Endothelial cell of umbilical vein (primary cell): Measurements from ENCODE around the gene PPFIBP2. TPM values are rescaled to one million over a fixed set of nuclear protein-coding genes. Genes with fewer than 3 reads are reported as not detected.

ENCODE experiments used
- BruUV-seq: library from RNA; stranded (reverse); fragments of 400-500 nt; replicated peaks from 2 replicates; lab custom pipeline; 2021; lab: Mats Ljungman, UMichigan
- CTCF ChIA-PET: fragments of 300-600, 350-600 bp; sonication (Branson Sonifier 250); formaldehyde crosslinking; loops from one replicate; lab custom pipeline; 2021; ENCODE audit warnings: antibody characterized with exemption, inconsistent platforms; lab: Charles Lee
- POLR2A ChIA-PET: fragments of 300-600, 350-600 bp; sonication (Branson Sonifier 250); formaldehyde crosslinking; loops from one replicate; lab custom pipeline; 2021; ENCODE audit warnings: antibody characterized with exemption, inconsistent platforms; lab: Charles Lee
- DNase-seq: peaks from one replicate; pipeline ENCODE4 v3.0.0-alpha.2; 2011; ENCODE audit warnings: low read depth, low spot score
- FAIRE-seq: peaks from 2 replicates; lab custom pipeline; 2011; peaks lifted over from hg19 to GRCh38; lab: Jason Lieb, UNC
- H2AFZ ChIP-seq: 2 replicates; pipeline ENCODE4 v1.6.0; 2012; ENCODE audit warnings: low read depth, low read length, control low read depth, inconsistent platforms
- H3K27ac ChIP-seq: 2 replicates; pipeline ENCODE4 v1.5.1; 2011; ENCODE audit warnings: low read depth, mild to moderate bottlenecking, control low read depth, low read length, moderate library complexity; ENCODE audit not compliant: insufficient read depth
- H3K27me3 ChIP-seq, 2 experiments: 2 replicates each; pipeline versions ENCODE4 v1.6.0 to v1.6.1; 2011; ENCODE audit warnings: low read length in 2 of 2, mixed read lengths in 1 of 2; ENCODE audit not compliant: control insufficient read depth in 2 of 2, insufficient read depth in 2 of 2
- H3K36me3 ChIP-seq, 2 experiments: 2 replicates in 1 of 2; 3 replicates in 1 of 2; pipeline ENCODE4 v1.5.1; 2011; ENCODE audit warnings: low read length in 2 of 2, mild to moderate bottlenecking in 1 of 2, moderate library complexity in 1 of 2; ENCODE audit not compliant: control insufficient read depth in 2 of 2, insufficient read depth in 2 of 2; ENCODE audit errors: extremely low read depth in 1 of 2
- H3K4me1 ChIP-seq: 3 replicates; pipeline ENCODE4 v1.5.1; 2011; ENCODE audit warnings: mild to moderate bottlenecking, low read length; ENCODE audit not compliant: control insufficient read depth, insufficient read depth; ENCODE audit errors: extremely low read depth
- H3K4me2 ChIP-seq: 2 replicates; pipeline ENCODE4 v1.6.1; 2011; ENCODE audit warnings: low read length, control low read depth, mixed read lengths; ENCODE audit not compliant: insufficient read depth
- H3K4me3 ChIP-seq, 3 experiments: fragments of 200-600 bp in 1 of 3; sonication (generic), shearing (Covaris generic) in 1 of 3; replicated peaks in 1 of 3; 2 replicates each; pipeline ENCODE4 v1.5.1; 2011 to 2016; ENCODE audit warnings: control low read depth in 3 of 3, low read length in 3 of 3, mild to moderate bottlenecking in 2 of 3, inconsistent platforms in 1 of 3, low read depth in 1 of 3, moderate library complexity in 1 of 3; ENCODE audit not compliant: insufficient read depth in 1 of 3
- H3K79me2 ChIP-seq: 2 replicates; pipeline ENCODE4 v1.6.0; 2012; ENCODE audit warnings: low read length, inconsistent platforms; ENCODE audit not compliant: control insufficient read depth, insufficient read depth
- H3K9ac ChIP-seq: replicated peaks from 2 replicates; pipeline ENCODE3; 2011; ENCODE audit warnings: low read length, control low read depth; ENCODE audit not compliant: insufficient read depth; ENCODE audit errors: extremely low read depth
- H3K9me1 ChIP-seq: replicated peaks from 3 replicates; pipeline ENCODE4 v1.6.0; 2011; ENCODE audit warnings: mild to moderate bottlenecking, low read length; ENCODE audit not compliant: control insufficient read depth, insufficient read depth; ENCODE audit errors: extremely low read depth
- H3K9me3 ChIP-seq: replicated peaks from 2 replicates; pipeline ENCODE4 v1.5.1; 2012; ENCODE audit warnings: low read length, inconsistent platforms; ENCODE audit not compliant: control insufficient read depth, insufficient read depth
- H4K20me1 ChIP-seq: replicated peaks from 2 replicates; pipeline ENCODE3; 2011; ENCODE audit warnings: mild to moderate bottlenecking, low read length; ENCODE audit not compliant: control insufficient read depth, insufficient read depth; ENCODE audit errors: extremely low read depth
- EZH2 ChIP-seq: IDR thresholded peaks from 2 replicates; pipeline ENCODE4 v1.6.1; 2012; ENCODE audit warnings: borderline replicate concordance, low read depth, mild to moderate bottlenecking, moderate library complexity, low read length, inconsistent platforms; ENCODE audit not compliant: severe bottlenecking
- FOS ChIP-seq: IDR thresholded peaks from 2 replicates; pipeline ENCODE4 v1.6.1; 2011; ENCODE audit warnings: mild to moderate bottlenecking, low read length, moderate library complexity, borderline replicate concordance; ENCODE audit not compliant: insufficient read depth
- GATA2 ChIP-seq: IDR thresholded peaks from 2 replicates; pipeline ENCODE4 v1.7.0; 2011; ENCODE audit warnings: low read depth, mild to moderate bottlenecking, moderate library complexity, mixed read lengths, low read length; ENCODE audit not compliant: insufficient read length, insufficient read depth
- JUN ChIP-seq: IDR thresholded peaks from 2 replicates; pipeline ENCODE4 v1.6.1; 2011; ENCODE audit warnings: borderline replicate concordance, low read depth; ENCODE audit not compliant: insufficient read length, insufficient read depth
- MYC ChIP-seq: IDR thresholded peaks from one replicate; pipeline ENCODE4 v1.6.1; 2011; ENCODE audit warnings: mild to moderate bottlenecking, low read depth, low read length
- POLR2A ChIP-seq: IDR thresholded peaks from 2 replicates; pipeline ENCODE4 v1.6.1; 2012; ENCODE audit warnings: low read depth, mild to moderate bottlenecking, control low read depth, low read length
- POLR2AphosphoS5 ChIP-seq: IDR thresholded peaks from 2 replicates; pipeline ENCODE4 v1.6.1; 2012; ENCODE audit warnings: low read depth, mild to moderate bottlenecking, control low read depth, low read length, moderate library complexity; ENCODE audit not compliant: insufficient read depth
- dilution Hi-C: fragments of 300-500 bp; cut with MboI; formaldehyde crosslinking; loops from one replicate; pipeline ENCODE4 v1.15.0; 2019; ENCODE audit warnings: low sequenced_read_pairs; ENCODE audit not compliant: extremely low pct_ligation_motif_present
- intact Hi-C: fragments of 100-400 bp; cut with micrococcal nuclease; formaldehyde crosslinking; loops from one replicate; pipeline ENCODE4 v1.10.0; 2022
- polyA plus RNA-seq, 4 experiments: library from polyadenylated mRNA; depleted of rRNA in 3 of 4; stranded (reverse) in 3 of 4; unstranded in 1 of 4; fragments of >200 nt; gene quantifications; 2 replicates each; pipeline versions ENCODE4 v1.2.1 to v1.2.3, GENCODE V29; 2011 to 2012; ENCODE audit warnings: missing spikeins in 1 of 4
- total RNA-seq: library from RNA; stranded (reverse); gene quantifications from 2 replicates; pipeline ENCODE4 v1.2.3, GENCODE V29; 2021
- TF ChIP-seq, protein P1 (sequence below): IDR thresholded peaks from 2 replicates; pipeline ENCODE4 v1.6.1; 2011; ENCODE audit not compliant: insufficient read depth, insufficient read length
- TF ChIP-seq, protein P2 (sequence below), 2 donors: IDR thresholded peaks; 1 replicate in 1 of 2; 2 replicates in 1 of 2; pipeline ENCODE4 v1.5.1; 2011; ENCODE audit warnings: low read length in 2 of 2, mild to moderate bottlenecking in 2 of 2, moderate library complexity in 2 of 2, control low read depth in 1 of 2, inconsistent platforms in 1 of 2, low read depth in 1 of 2; ENCODE audit not compliant: insufficient read depth in 1 of 2; ENCODE audit errors: extremely low read depth in 1 of 2

PPFIBP2 gene
- total and polyA plus RNA-seq, 2 donors (not counting 3 experiments of a cell fraction or from before 2014, with no cell fraction given): 1.3 to 4.0 TPM

DNA sequence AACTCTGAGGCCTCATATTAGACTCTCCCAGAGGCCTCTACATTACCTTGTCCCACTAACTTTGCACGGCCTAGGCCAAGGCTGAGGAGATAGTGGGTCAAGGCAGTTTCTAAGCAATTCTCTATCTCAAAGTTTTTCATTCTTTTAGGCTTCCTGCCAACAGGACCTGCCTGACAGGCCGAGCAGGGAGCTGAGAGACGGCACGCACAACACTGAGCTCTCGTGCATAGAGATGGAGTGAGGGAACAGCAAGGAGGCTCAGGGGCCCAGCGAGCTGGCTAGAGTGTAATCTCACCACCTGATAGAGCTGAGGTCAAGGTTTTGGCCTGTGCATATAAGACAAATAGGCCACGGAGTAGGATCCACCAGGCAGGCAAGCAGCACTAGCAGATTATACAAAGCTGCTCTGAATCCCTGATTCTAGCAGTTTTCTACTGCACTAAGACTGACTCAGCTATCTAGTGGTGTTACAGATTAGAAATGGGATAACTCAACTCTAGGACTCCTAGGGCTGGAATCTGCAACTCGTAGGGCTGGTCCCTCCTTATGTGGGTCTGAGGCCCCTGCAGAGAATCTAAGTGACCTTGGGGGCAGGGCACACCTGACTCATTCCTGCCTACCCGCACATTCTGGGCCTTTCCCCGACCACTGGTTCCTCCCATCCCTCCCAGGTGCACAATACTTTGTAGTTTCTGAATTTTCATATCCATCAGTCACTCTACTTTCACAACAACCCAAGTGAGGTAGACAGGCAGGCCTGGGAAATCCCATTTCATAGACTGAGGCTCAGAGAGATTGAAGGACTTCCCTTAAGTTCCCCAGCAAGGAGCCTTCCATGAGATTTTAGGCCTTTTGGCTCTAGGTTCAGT lies 157.8 kb downstream of the PPFIBP2 start:
- H3K4me2 ChIP-seq: no peak overlapping the region
- FAIRE-seq (no peak), DNase-seq (no peak)
- H3K9me1 ChIP-seq: no peaks in the 10 kb centered on the region
- ChIA-PET CTCF (interaction anchor here (0.7 to 9.7 kb wide), 8 partner anchors 11 to 428 kb away, joined by 3 to 225 read pairs (median 5); partner anchors contain the start of gene PPFIBP2), POLR2A (no interaction called here)
- H3K79me2 ChIP-seq: no peaks in the 10 kb centered on the region
- intact Hi-C loops: loop anchor here (5.0 kb wide), 1 partner anchor 316 kb away; the partner anchor contains the start of gene EIF3F
- TF ChIP-seq FOS: no peak
- no peak for TF ChIP-seq GATA2
- TF ChIP-seq EZH2: no peak
- TF ChIP-seq MYC: no peak
- no peak for TF ChIP-seq POLR2AphosphoS5
- TF ChIP-seq, protein P1, sequence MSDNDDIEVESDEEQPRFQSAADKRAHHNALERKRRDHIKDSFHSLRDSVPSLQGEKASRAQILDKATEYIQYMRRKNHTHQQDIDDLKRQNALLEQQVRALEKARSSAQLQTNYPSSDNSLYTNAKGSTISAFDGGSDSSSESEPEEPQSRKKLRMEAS: no peak
- TF ChIP-seq, protein P2, sequence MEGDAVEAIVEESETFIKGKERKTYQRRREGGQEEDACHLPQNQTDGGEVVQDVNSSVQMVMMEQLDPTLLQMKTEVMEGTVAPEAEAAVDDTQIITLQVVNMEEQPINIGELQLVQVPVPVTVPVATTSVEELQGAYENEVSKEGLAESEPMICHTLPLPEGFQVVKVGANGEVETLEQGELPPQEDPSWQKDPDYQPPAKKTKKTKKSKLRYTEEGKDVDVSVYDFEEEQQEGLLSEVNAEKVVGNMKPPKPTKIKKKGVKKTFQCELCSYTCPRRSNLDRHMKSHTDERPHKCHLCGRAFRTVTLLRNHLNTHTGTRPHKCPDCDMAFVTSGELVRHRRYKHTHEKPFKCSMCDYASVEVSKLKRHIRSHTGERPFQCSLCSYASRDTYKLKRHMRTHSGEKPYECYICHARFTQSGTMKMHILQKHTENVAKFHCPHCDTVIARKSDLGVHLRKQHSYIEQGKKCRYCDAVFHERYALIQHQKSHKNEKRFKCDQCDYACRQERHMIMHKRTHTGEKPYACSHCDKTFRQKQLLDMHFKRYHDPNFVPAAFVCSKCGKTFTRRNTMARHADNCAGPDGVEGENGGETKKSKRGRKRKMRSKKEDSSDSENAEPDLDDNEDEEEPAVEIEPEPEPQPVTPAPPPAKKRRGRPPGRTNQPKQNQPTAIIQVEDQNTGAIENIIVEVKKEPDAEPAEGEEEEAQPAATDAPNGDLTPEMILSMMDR (IDR thresholded peaks at IDR 0.05; ENCODE audit: extremely low read depth in 1 of 2, insufficient read depth in 1 of 2, low read depth in 1 of 2, low read length in 2 of 2): no peak
- no peak for TF ChIP-seq POLR2A
- TF ChIP-seq JUN: no peak
- no peaks in the 10 kb centered on the region for H4K20me1 ChIP-seq
- BruUV-seq: no TSS peak
- no peak overlapping the region for H2AFZ ChIP-seq
- H3K4me1 ChIP-seq: peaks cover 4% of the 10 kb centered on the region
- H3K4me3 ChIP-seq: no peak overlapping the region
- H3K9me3 ChIP-seq: no peaks in the 10 kb centered on the region
- H3K27ac ChIP-seq: no peak overlapping the region
- no peaks in the 10 kb centered on the region for H3K36me3 ChIP-seq
- H3K9ac ChIP-seq: no peak overlapping the region
- dilution Hi-C loops: no loop called here
- peaks cover 0 to 4% of the 10 kb centered on the region in 2 experiments for H3K27me3 ChIP-seq
